K562 (cell line): ENCODE measurements around the gene CYP4B1. TPM values are rescaled to one million over a fixed set of nuclear protein-coding genes. Genes with fewer than 3 reads are reported as not detected.

Source experiments
- LCOR ChIP-seq: sonication (generic); formaldehyde crosslinking; IDR thresholded peaks from 2 replicates; pipeline ENCODE4 v1.8.0; 2022; ENCODE audit warnings: mild to moderate bottlenecking, missing genetic modification reagents
- MITF ChIP-seq: IDR thresholded peaks from 2 replicates; pipeline ENCODE4 v1.6.1; 2014; ENCODE audit warnings: antibody characterized with exemption
- PTTG1 ChIP-seq: fragments of 450-650 bp; IDR thresholded peaks from 2 replicates; pipeline ENCODE4 v1.6.1; 2016; ENCODE audit warnings: low read depth, mild to moderate bottlenecking, missing genetic modification characterization, missing compliant biosample characterization
- polyA plus RNA-seq, 8 experiments: library from polyadenylated mRNA; depleted of rRNA in 4 of 8; stranded (reverse) in 5 of 8; unstranded in 3 of 8; fragments of >200 nt; fragmentation: Nextera tagmentation in 2 of 8; fragmentation: Illumina TruSeq in 1 of 8; extraction: Ambion mirVana in 2 of 8; extraction: Trizol in 1 of 8; gene quantifications; 2 replicates each; pipeline versions ENCODE4 v1.2.1 to v1.2.3, GENCODE V29; 2011 to 2014; ENCODE audit warnings: inconsistent platforms in 1 of 8, missing spikeins in 1 of 8
- total RNA-seq, 7 experiments: library from RNA; depleted of rRNA in 6 of 7; stranded (reverse); fragments of >200 nt in 6 of 7; fragmentation: Illumina TruSeq in 2 of 7; extraction: Trizol in 2 of 7; gene quantifications; 2 replicates each; pipeline versions ENCODE4 v1.2.1 to v1.2.3, GENCODE V29; 2011 to 2021; ENCODE audit warnings: low replicate concordance in 1 of 7
- TF ChIP-seq, protein P1 (sequence below): fragments of 200-600 bp; sonication (generic); IDR thresholded peaks from one replicate; pipeline ENCODE4 v1.6.1; 2012; ENCODE audit warnings: mild to moderate bottlenecking, low read depth, low read length, inconsistent platforms

Gene CYP4B1
- total and polyA plus RNA-seq, 9 of the 15 experiments (the other 6 are each of a cell fraction or from before 2014, with no cell fraction given): 0.69 TPM; not detected in 8

DNA sequence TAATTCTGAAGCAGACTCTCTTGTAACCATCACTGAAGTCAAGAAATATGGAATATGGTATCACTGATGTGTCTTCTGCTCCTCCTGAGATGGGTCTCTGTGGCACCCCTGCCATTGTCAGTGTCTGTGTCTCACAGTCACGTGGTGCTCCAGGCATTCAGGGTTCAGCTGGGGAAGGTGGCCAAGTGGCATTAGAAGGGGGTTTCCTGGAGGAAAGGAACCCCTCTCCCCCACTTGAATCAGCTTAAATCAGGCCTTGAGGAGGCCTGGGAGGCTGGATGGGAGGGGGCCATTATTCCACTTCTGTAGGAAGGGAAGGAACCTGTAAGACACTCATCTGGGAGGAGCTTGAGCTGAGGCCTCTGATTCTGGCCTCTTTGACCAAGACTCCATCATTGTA, 20.5 kb downstream of the CYP4B1 start (continued):
- TF ChIP-seq, protein P1, sequence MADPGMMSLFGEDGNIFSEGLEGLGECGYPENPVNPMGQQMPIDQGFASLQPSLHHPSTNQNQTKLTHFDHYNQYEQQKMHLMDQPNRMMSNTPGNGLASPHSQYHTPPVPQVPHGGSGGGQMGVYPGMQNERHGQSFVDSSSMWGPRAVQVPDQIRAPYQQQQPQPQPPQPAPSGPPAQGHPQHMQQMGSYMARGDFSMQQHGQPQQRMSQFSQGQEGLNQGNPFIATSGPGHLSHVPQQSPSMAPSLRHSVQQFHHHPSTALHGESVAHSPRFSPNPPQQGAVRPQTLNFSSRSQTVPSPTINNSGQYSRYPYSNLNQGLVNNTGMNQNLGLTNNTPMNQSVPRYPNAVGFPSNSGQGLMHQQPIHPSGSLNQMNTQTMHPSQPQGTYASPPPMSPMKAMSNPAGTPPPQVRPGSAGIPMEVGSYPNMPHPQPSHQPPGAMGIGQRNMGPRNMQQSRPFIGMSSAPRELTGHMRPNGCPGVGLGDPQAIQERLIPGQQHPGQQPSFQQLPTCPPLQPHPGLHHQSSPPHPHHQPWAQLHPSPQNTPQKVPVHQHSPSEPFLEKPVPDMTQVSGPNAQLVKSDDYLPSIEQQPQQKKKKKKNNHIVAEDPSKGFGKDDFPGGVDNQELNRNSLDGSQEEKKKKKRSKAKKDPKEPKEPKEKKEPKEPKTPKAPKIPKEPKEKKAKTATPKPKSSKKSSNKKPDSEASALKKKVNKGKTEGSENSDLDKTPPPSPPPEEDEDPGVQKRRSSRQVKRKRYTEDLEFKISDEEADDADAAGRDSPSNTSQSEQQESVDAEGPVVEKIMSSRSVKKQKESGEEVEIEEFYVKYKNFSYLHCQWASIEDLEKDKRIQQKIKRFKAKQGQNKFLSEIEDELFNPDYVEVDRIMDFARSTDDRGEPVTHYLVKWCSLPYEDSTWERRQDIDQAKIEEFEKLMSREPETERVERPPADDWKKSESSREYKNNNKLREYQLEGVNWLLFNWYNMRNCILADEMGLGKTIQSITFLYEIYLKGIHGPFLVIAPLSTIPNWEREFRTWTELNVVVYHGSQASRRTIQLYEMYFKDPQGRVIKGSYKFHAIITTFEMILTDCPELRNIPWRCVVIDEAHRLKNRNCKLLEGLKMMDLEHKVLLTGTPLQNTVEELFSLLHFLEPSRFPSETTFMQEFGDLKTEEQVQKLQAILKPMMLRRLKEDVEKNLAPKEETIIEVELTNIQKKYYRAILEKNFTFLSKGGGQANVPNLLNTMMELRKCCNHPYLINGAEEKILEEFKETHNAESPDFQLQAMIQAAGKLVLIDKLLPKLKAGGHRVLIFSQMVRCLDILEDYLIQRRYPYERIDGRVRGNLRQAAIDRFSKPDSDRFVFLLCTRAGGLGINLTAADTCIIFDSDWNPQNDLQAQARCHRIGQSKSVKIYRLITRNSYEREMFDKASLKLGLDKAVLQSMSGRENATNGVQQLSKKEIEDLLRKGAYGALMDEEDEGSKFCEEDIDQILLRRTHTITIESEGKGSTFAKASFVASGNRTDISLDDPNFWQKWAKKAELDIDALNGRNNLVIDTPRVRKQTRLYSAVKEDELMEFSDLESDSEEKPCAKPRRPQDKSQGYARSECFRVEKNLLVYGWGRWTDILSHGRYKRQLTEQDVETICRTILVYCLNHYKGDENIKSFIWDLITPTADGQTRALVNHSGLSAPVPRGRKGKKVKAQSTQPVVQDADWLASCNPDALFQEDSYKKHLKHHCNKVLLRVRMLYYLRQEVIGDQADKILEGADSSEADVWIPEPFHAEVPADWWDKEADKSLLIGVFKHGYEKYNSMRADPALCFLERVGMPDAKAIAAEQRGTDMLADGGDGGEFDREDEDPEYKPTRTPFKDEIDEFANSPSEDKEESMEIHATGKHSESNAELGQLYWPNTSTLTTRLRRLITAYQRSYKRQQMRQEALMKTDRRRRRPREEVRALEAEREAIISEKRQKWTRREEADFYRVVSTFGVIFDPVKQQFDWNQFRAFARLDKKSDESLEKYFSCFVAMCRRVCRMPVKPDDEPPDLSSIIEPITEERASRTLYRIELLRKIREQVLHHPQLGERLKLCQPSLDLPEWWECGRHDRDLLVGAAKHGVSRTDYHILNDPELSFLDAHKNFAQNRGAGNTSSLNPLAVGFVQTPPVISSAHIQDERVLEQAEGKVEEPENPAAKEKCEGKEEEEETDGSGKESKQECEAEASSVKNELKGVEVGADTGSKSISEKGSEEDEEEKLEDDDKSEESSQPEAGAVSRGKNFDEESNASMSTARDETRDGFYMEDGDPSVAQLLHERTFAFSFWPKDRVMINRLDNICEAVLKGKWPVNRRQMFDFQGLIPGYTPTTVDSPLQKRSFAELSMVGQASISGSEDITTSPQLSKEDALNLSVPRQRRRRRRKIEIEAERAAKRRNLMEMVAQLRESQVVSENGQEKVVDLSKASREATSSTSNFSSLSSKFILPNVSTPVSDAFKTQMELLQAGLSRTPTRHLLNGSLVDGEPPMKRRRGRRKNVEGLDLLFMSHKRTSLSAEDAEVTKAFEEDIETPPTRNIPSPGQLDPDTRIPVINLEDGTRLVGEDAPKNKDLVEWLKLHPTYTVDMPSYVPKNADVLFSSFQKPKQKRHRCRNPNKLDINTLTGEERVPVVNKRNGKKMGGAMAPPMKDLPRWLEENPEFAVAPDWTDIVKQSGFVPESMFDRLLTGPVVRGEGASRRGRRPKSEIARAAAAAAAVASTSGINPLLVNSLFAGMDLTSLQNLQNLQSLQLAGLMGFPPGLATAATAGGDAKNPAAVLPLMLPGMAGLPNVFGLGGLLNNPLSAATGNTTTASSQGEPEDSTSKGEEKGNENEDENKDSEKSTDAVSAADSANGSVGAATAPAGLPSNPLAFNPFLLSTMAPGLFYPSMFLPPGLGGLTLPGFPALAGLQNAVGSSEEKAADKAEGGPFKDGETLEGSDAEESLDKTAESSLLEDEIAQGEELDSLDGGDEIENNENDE: no peak
- no peak for TF ChIP-seq MITF
- TF ChIP-seq LCOR (CRISPR knock-in tag): no peak
- no peak for TF ChIP-seq PTTG1 (tag)
